Loucy (cell line): ENCODE measurements around the gene TSHZ2.

Source experiments
- EZH2phosphoT487 ChIP-seq: fragments of 200-600 bp; IDR thresholded peaks from 2 replicates; pipeline ENCODE4 v1.6.1; 2018; ENCODE audit warnings: antibody characterized with exemption, mild to moderate bottlenecking, moderate library complexity, borderline replicate concordance
- TF ChIP-seq, protein P1 (sequence below): fragments of 200-600 bp; sonication (generic); conservative IDR thresholded peaks from 2 replicates; pipeline ENCODE4 v1.5.1; 2014; ENCODE audit warnings: mild to moderate bottlenecking, antibody characterized with exemption, low read length

DNA sequence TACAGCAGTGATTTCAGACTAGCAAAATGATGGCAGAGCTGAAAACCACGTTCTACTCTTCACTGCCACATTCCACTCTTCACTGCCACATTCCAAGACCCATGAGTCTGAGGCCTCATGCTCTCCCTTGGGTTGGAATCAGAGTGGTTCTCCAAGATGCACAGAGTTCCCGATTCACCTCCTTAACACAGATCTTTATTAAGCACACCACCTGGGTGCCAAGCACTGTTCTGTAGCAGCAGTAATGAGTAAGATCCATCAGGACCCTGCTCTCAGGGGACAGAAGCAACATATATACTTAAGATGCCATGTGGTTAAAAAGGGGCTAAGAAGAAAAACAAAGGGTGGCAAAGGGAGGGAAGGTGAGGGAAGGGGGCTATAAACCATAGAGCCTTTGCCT is 26.9 kb downstream of the TSHZ2 start:
- TF ChIP-seq, protein P1, sequence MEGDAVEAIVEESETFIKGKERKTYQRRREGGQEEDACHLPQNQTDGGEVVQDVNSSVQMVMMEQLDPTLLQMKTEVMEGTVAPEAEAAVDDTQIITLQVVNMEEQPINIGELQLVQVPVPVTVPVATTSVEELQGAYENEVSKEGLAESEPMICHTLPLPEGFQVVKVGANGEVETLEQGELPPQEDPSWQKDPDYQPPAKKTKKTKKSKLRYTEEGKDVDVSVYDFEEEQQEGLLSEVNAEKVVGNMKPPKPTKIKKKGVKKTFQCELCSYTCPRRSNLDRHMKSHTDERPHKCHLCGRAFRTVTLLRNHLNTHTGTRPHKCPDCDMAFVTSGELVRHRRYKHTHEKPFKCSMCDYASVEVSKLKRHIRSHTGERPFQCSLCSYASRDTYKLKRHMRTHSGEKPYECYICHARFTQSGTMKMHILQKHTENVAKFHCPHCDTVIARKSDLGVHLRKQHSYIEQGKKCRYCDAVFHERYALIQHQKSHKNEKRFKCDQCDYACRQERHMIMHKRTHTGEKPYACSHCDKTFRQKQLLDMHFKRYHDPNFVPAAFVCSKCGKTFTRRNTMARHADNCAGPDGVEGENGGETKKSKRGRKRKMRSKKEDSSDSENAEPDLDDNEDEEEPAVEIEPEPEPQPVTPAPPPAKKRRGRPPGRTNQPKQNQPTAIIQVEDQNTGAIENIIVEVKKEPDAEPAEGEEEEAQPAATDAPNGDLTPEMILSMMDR: no peak
- TF ChIP-seq EZH2phosphoT487: no peak
